H1 (cell line): Measurements from ENCODE around the gene KCNC1. TPM values are rescaled to one million over a fixed set of nuclear protein-coding genes. Genes with fewer than 3 reads are reported as not detected.

Experiments used
- CTCF ChIA-PET: fragments of 300-600 bp; sonication (Branson Sonifier 250); formaldehyde crosslinking; loops from one replicate; lab custom pipeline; 2021; ENCODE audit not compliant: partially characterized antibody; lab: Charles Lee
- POLR2A ChIA-PET: fragments of 300-600 bp; sonication (Branson Sonifier 250); formaldehyde crosslinking; loops from one replicate; lab custom pipeline; 2021; ENCODE audit warnings: inconsistent platforms; ENCODE audit not compliant: partially characterized antibody; lab: Charles Lee
- DNase-seq, 2 experiments: peaks; one replicate each; pipeline versions ENCODE4 v3.0.0 to v3.0.0-alpha.2; 2010 to 2022; ENCODE audit warnings: low spot score in 2 of 2, low read depth in 1 of 2, mixed read lengths in 1 of 2
- FAIRE-seq: peaks from 2 replicates; lab custom pipeline; 2011; peaks lifted over from hg19 to GRCh38; lab: Jason Lieb, UNC
- H2AFZ ChIP-seq: 2 replicates; pipeline ENCODE4 v1.8.1; 2012; ENCODE audit warnings: low read length, inconsistent platforms
- H2AK5ac ChIP-seq: 2 replicates; pipeline ENCODE4 v1.6.1; 2013; ENCODE audit warnings: low read depth, low read length
- H2BK120ac ChIP-seq: replicated peaks from 2 replicates; pipeline ENCODE3; 2013; ENCODE audit warnings: low read depth, low read length, inconsistent platforms
- H2BK12ac ChIP-seq: 2 replicates; pipeline ENCODE4 v1.6.1; 2013; ENCODE audit warnings: low read depth, low read length
- H2BK15ac ChIP-seq: 2 replicates; pipeline ENCODE4 v1.6.1; 2013; ENCODE audit warnings: low read length
- H2BK20ac ChIP-seq: 2 replicates; pipeline ENCODE4 v1.6.1; 2013; ENCODE audit warnings: low read length
- H2BK5ac ChIP-seq: 2 replicates; pipeline ENCODE4 v1.6.1; 2013; ENCODE audit warnings: low read depth, low read length
- H3K14ac ChIP-seq: 2 replicates; pipeline ENCODE4 v1.6.1; 2013; ENCODE audit warnings: inconsistent platforms; ENCODE audit not compliant: insufficient read length
- H3K18ac ChIP-seq: 2 replicates; pipeline ENCODE4 v1.6.1; 2013; ENCODE audit warnings: low read length; ENCODE audit errors: extremely low read depth
- H3K23ac ChIP-seq: 2 replicates; pipeline ENCODE4 v1.6.1; 2013; ENCODE audit warnings: inconsistent platforms; ENCODE audit not compliant: insufficient read length
- H3K23me2 ChIP-seq: 2 replicates; pipeline ENCODE4 v1.6.1; 2013; ENCODE audit warnings: low read depth, low read length
- H3K27ac ChIP-seq: 2 replicates; pipeline ENCODE4 v1.6.1; 2011; ENCODE audit warnings: low read depth, low read length, inconsistent platforms
- H3K27me3 ChIP-seq, 4 experiments: replicated peaks in 1 of 4; 1 replicate in 1 of 4; 2 replicates in 3 of 4; pipeline versions ENCODE4 v1.6.1 to v1.8.1; 2011 to 2013; ENCODE audit warnings: low read length in 3 of 4, mild to moderate bottlenecking in 3 of 4, inconsistent platforms in 2 of 4, mixed read lengths in 2 of 4, moderate library complexity in 1 of 4; ENCODE audit not compliant: control insufficient read depth in 3 of 4, insufficient read depth in 3 of 4; ENCODE audit errors: extremely low read depth in 1 of 4
- H3K36me3 ChIP-seq, 4 experiments: 2 replicates each; pipeline versions ENCODE4 v1.6.1 to v1.8.1; 2011 to 2013; ENCODE audit warnings: mild to moderate bottlenecking in 4 of 4, low read length in 3 of 4, moderate library complexity in 2 of 4, control low read depth in 1 of 4, inconsistent platforms in 1 of 4; ENCODE audit not compliant: insufficient read depth in 4 of 4, control insufficient read depth in 2 of 4
- H3K4ac ChIP-seq: replicated peaks from 2 replicates; pipeline ENCODE3; 2013; ENCODE audit warnings: low read length, low read depth, mixed read lengths, inconsistent platforms; ENCODE audit not compliant: insufficient read length
- H3K4me1 ChIP-seq, 4 experiments: replicated peaks in 1 of 4; 1 replicate in 1 of 4; 2 replicates in 3 of 4; pipeline versions ENCODE4 v1.6.1 to v1.8.1; 2011 to 2013; ENCODE audit warnings: low read length in 3 of 4, inconsistent platforms in 2 of 4, mixed read lengths in 1 of 4; ENCODE audit not compliant: insufficient read depth in 4 of 4, control insufficient read depth in 3 of 4
- H3K4me2 ChIP-seq, 2 experiments: 2 replicates each; pipeline versions ENCODE4 v1.6.1 to v1.8.1; 2011 to 2013; ENCODE audit warnings: low read depth in 2 of 2, low read length in 2 of 2, control low read depth in 1 of 2, inconsistent platforms in 1 of 2, mild to moderate bottlenecking in 1 of 2; ENCODE audit not compliant: insufficient read depth in 1 of 2
- H3K4me3 ChIP-seq, 4 experiments: fragments of 200-600, 300-600 bp in 1 of 4; sonication (generic), shearing (Covaris generic), sonication (Bioruptor Twin) in 1 of 4; 2 replicates each; pipeline versions ENCODE4 v1.5.1 to v1.8.1; 2011 to 2016; ENCODE audit warnings: low read length in 4 of 4, low read depth in 3 of 4, control low read depth in 2 of 4, inconsistent platforms in 2 of 4, mild to moderate bottlenecking in 2 of 4, mixed read lengths in 1 of 4, moderate library complexity in 1 of 4; ENCODE audit not compliant: insufficient read depth in 2 of 4; ENCODE audit errors: extremely low read depth in 1 of 4
- H3K56ac ChIP-seq: replicated peaks from 2 replicates; pipeline ENCODE3; 2013; ENCODE audit warnings: low read depth, mild to moderate bottlenecking, mixed read lengths, low read length, inconsistent platforms; ENCODE audit not compliant: insufficient read length
- H3K79me1 ChIP-seq: 2 replicates; pipeline ENCODE4 v1.6.1; 2013; ENCODE audit warnings: low read depth, low read length, control low read depth
- H3K79me2 ChIP-seq, 2 experiments: 2 replicates each; pipeline versions ENCODE4 v1.6.1 to v1.8.1; 2012 to 2013; ENCODE audit warnings: low read length in 2 of 2, mild to moderate bottlenecking in 2 of 2, inconsistent platforms in 1 of 2; ENCODE audit not compliant: insufficient read depth in 2 of 2, control insufficient read depth in 1 of 2
- H3K9ac ChIP-seq, 4 experiments: replicated peaks in 1 of 4; 1 replicate in 1 of 4; 2 replicates in 3 of 4; pipeline versions ENCODE4 v1.6.1 to v1.8.1; 2011 to 2013; ENCODE audit warnings: low read depth in 3 of 4, low read length in 3 of 4, control low read depth in 2 of 4, mild to moderate bottlenecking in 2 of 4, moderate library complexity in 2 of 4, inconsistent platforms in 1 of 4; ENCODE audit errors: extremely low read depth in 1 of 4
- H3K9me3 ChIP-seq, 2 experiments: 2 replicates each; pipeline versions ENCODE4 v1.6.1 to v1.8.1; 2012 to 2013; ENCODE audit warnings: mild to moderate bottlenecking in 2 of 2, moderate library complexity in 2 of 2, control low read depth in 1 of 2, inconsistent platforms in 1 of 2, low read depth in 1 of 2, low read length in 1 of 2, mixed read lengths in 1 of 2; ENCODE audit not compliant: insufficient read depth in 2 of 2
- H4K20me1 ChIP-seq, 2 experiments: replicated peaks in 1 of 2; 2 replicates each; pipeline versions ENCODE3 to v1.8.1; 2011 to 2013; ENCODE audit warnings: inconsistent platforms in 2 of 2, low read length in 2 of 2, mild to moderate bottlenecking in 1 of 2; ENCODE audit not compliant: insufficient read depth in 2 of 2, control insufficient read depth in 1 of 2
- H4K5ac ChIP-seq: 2 replicates; pipeline ENCODE4 v1.6.1; 2013; ENCODE audit warnings: low read length, low read depth, mixed read lengths, inconsistent platforms; ENCODE audit not compliant: insufficient read length
- H4K8ac ChIP-seq: 2 replicates; pipeline ENCODE4 v1.8.0; 2013; ENCODE audit warnings: mild to moderate bottlenecking, moderate library complexity, low read length, inconsistent platforms; ENCODE audit not compliant: insufficient read depth; ENCODE audit errors: extremely low read depth
- H4K91ac ChIP-seq: replicated peaks from 2 replicates; pipeline ENCODE3; 2013; ENCODE audit warnings: low read length, mixed read lengths, inconsistent platforms; ENCODE audit not compliant: insufficient read length
- CEBPB ChIP-seq: IDR thresholded peaks from 2 replicates; pipeline ENCODE4 v1.6.1; 2012; ENCODE audit warnings: low read depth, low read length
- EGR1 ChIP-seq: IDR thresholded peaks from 2 replicates; pipeline ENCODE4 v1.6.1; 2011; ENCODE audit warnings: low read depth, low read length, borderline replicate concordance
- EZH2 ChIP-seq: fragments of 200-600 bp; sonication (generic); IDR thresholded peaks from 2 replicates; pipeline ENCODE4 v1.7.1; 2012; ENCODE audit warnings: low read depth, mild to moderate bottlenecking, moderate library complexity, low read length, inconsistent platforms; ENCODE audit not compliant: severe bottlenecking
- HDAC2 ChIP-seq, 2 experiments: fragments of 300-600 bp in 1 of 2; sonication (generic) in 1 of 2; IDR thresholded peaks; 2 replicates each; pipeline ENCODE4 v1.6.1; 2011 to 2012; ENCODE audit warnings: low read depth in 2 of 2, low read length in 2 of 2, mild to moderate bottlenecking in 2 of 2, moderate library complexity in 2 of 2, borderline replicate concordance in 1 of 2, inconsistent platforms in 1 of 2
- KDM4A ChIP-seq: IDR thresholded peaks from one replicate; pipeline ENCODE4 v1.7.1; 2012; ENCODE audit warnings: low read depth, mild to moderate bottlenecking, moderate library complexity, low read length, inconsistent platforms; ENCODE audit not compliant: severe bottlenecking
- RXRA ChIP-seq: IDR thresholded peaks from 2 replicates; pipeline ENCODE4 v1.6.1; 2011; ENCODE audit warnings: low read depth, mild to moderate bottlenecking, low read length, moderate library complexity; ENCODE audit not compliant: insufficient read depth
- TBP ChIP-seq: IDR thresholded peaks from 2 replicates; pipeline ENCODE4 v1.6.1; 2011; ENCODE audit warnings: low read depth, low read length, improper control_type of control experiment
- TCF12 ChIP-seq: IDR thresholded peaks from 2 replicates; pipeline ENCODE4 v1.6.1; 2011; ENCODE audit warnings: low read depth, mild to moderate bottlenecking, low read length
- ZNF274 ChIP-seq: IDR thresholded peaks from 2 replicates; pipeline ENCODE4 v1.7.0; 2012; ENCODE audit warnings: low read length, borderline replicate concordance; ENCODE audit errors: extremely low read depth
- WGBS, 2 experiments: shearing (Covaris generic) in 1 of 2; methylation state at CpG; one replicate each; pipeline versions ENCODE4 v1.1.6 to v1.1.7; 2013 to 2015; ENCODE audit warnings: low lambda C conversion rate in 2 of 2, mixed read lengths in 2 of 2, inconsistent platforms in 1 of 2, low coverage in 1 of 2, missing lambda C conversion rate in 1 of 2; ENCODE audit not compliant: insufficient replicate concordance in 2 of 2, insufficient coverage in 1 of 2, insufficient read length in 1 of 2; ENCODE audit errors: extremely low coverage in 1 of 2, missing lambda C conversion rate in 1 of 2; 5-methylcytosine and 5-hydroxymethylcytosine counted together
- polyA plus RNA-seq, 7 experiments: library from polyadenylated mRNA; depleted of rRNA in 3 of 7; stranded (reverse) in 5 of 7; unstranded in 2 of 7; fragments of >200 nt in 5 of 7; fragments of 200-250 nt in 2 of 7; gene quantifications; 1 replicate in 5 of 7; 2 replicates in 1 of 7; 4 replicates in 1 of 7; pipeline versions ENCODE4 v1.2.1 to v1.2.3, GENCODE V29; 2011 to 2013; ENCODE audit warnings: missing spikeins in 2 of 7, mixed read lengths in 2 of 7
- total RNA-seq: library from RNA; stranded (reverse); fragmentation: NEBNext Ultra II Directional; extraction: Animal tissue kit (Norgen Biotek cat#: 25700); gene quantifications from 2 replicates; pipeline ENCODE4 v1.2.1, GENCODE V29; 2021

The KCNC1 gene
- total and polyA plus RNA-seq, 2 of the 8 experiments (the other 6 are each of a cell fraction or from before 2014, with no cell fraction given) = 0.11 to 0.26 TPM

DNA sequence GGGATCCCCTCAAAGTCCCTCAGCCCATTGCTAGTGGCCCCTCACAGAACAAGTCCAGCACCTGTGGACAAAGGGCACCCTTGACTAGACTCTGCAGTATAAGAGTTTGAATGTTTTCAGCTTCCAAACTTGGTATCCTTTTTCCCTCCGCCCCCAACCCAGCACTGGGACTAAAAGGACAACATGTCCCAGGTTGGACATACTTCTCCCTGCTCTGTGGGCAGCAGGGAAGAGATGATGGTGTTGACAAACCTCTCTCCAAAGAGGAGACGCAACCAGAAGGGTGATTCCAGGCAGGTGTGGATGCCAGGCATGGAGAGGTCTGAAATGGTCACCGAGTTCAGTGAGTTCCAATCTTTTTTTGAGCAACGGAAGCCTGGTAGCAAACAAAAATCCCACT, 19.7 kb upstream of the KCNC1 start:
- Histone ChIP-seq H3K23ac (no peak overlapping the region), H2BK20ac (no peak overlapping the region), H2AFZ (no peak overlapping the region), H3K36me3 (no peaks in the 10 kb centered on the region; a peak in 1 of 8 replicates), H4K8ac (no peak overlapping the region; the same call in 1 of the 2 replicates), H2BK5ac (no peak overlapping the region), H3K79me1 (no peaks in the 10 kb centered on the region), H3K79me2 (no peaks in the 10 kb centered on the region), H4K91ac (no peak overlapping the region), H3K4me3 (no peak overlapping the region), H2BK15ac (no peak overlapping the region), H3K18ac (no peak overlapping the region), H2BK12ac (no peak overlapping the region), H3K27me3 (peaks cover 30 to 60% (median 45%) of the 10 kb centered on the region in 4 experiments), H4K20me1 (peaks cover 4 to 5% of the 10 kb centered on the region in 2 experiments), H4K5ac (no peak overlapping the region), H3K27ac (no peak overlapping the region), H3K9me3 (peaks cover 0 to 3% of the 10 kb centered on the region in 2 experiments; a peak in 1 of 4 replicates), H3K9ac (no peak overlapping the region), H3K4me2 (no peak overlapping the region), H3K4me1 (peaks cover 0 to 12% (median 4%) of the 10 kb centered on the region in 4 experiments; a peak in 4 of 7 replicates), H3K56ac (no peak overlapping the region), H2BK120ac (no peak overlapping the region), H3K14ac (no peak overlapping the region), H3K23me2 (peaks cover 3% of the 10 kb centered on the region), H3K4ac (no peak overlapping the region), H2AK5ac (no peak overlapping the region)
- ChIA-PET CTCF (interaction anchor here (0.9 to 15.7 kb wide), 10 partner anchors 17 to 264 kb away, joined by 3 to 290 read pairs (median 3); partner anchors contain the start of gene KCNC1), POLR2A (no interaction called here)
- no peak for TF ChIP-seq TBP
- no peak for TF ChIP-seq EGR1
- TF ChIP-seq RXRA = no peak
- no peak for TF ChIP-seq TCF12
- no peak for TF ChIP-seq CEBPB
- TF ChIP-seq KDM4A = no peak
- no peak for TF ChIP-seq HDAC2 (IDR thresholded peaks at IDR 0.05; ENCODE audit: borderline replicate concordance in 1 of 2, low read depth in 2 of 2, low read length in 2 of 2)
- no peak for TF ChIP-seq EZH2
- TF ChIP-seq ZNF274 = no peak
- no peak for FAIRE-seq
- WGBS, 2 experiments = 91% methylated on average over 4 of the region's 4 CpGs; no CpG with 5 or more reads in 1 of the 2 experiments
- no peak for DNase-seq
